K562 (cell line): ENCODE results near the gene CCDC27. TPM values are rescaled to one million over a fixed set of nuclear protein-coding genes. Genes with fewer than 3 reads are reported as not detected.
A peak's percentile ranks its signal among the peaks of the same experiment; 100 is the strongest.

Source experiments
- CBX3 ChIP-seq, 2 experiments: IDR thresholded peaks; 1 replicate in 1 of 2; 2 replicates in 1 of 2; pipeline ENCODE4 v1.6.1; 2012; ENCODE audit warnings: inconsistent platforms in 2 of 2, low read length in 2 of 2, borderline replicate concordance in 1 of 2, control low read depth in 1 of 2
- CTBP1 ChIP-seq: fragments of 450-650 bp; IDR thresholded peaks from 2 replicates; pipeline ENCODE4 v1.6.1; 2016; ENCODE audit warnings: borderline replicate concordance
- DDX20 ChIP-seq: fragments of 450-650 bp; IDR thresholded peaks from 2 replicates; pipeline ENCODE4 v1.6.1; 2016; ENCODE audit warnings: missing genetic modification characterization, low read depth, mild to moderate bottlenecking, missing compliant biosample characterization, moderate library complexity
- FUS ChIP-seq: fragments of 200-400 bp; formaldehyde crosslinking; optimal IDR thresholded peaks from 2 replicates; pipeline ENCODE3; 2017; ENCODE audit warnings: low read depth, low read length
- TARDBP ChIP-seq: fragments of 450-650 bp; IDR thresholded peaks from 2 replicates; pipeline ENCODE4 v1.6.1; 2016
- polyA plus RNA-seq, 8 experiments: library from polyadenylated mRNA; depleted of rRNA in 4 of 8; stranded (reverse) in 5 of 8; unstranded in 3 of 8; fragments of >200 nt; fragmentation: Nextera tagmentation in 2 of 8; fragmentation: Illumina TruSeq in 1 of 8; extraction: Ambion mirVana in 2 of 8; extraction: Trizol in 1 of 8; gene quantifications; 2 replicates each; pipeline versions ENCODE4 v1.2.1 to v1.2.3, GENCODE V29; 2011 to 2014; ENCODE audit warnings: inconsistent platforms in 1 of 8, missing spikeins in 1 of 8
- total RNA-seq, 7 experiments: library from RNA; depleted of rRNA in 6 of 7; stranded (reverse); fragments of >200 nt in 6 of 7; fragmentation: Illumina TruSeq in 2 of 7; extraction: Trizol in 2 of 7; gene quantifications; 2 replicates each; pipeline versions ENCODE4 v1.2.1 to v1.2.3, GENCODE V29; 2011 to 2021; ENCODE audit warnings: low replicate concordance in 1 of 7
- TF ChIP-seq, protein P1 (sequence below): fragments of 450-650 bp; IDR thresholded peaks from 2 replicates; pipeline ENCODE4 v1.6.1; 2017; ENCODE audit warnings: mild to moderate bottlenecking, moderate library complexity
- TF ChIP-seq, protein P2 (sequence below): sonication (generic); formaldehyde crosslinking; IDR thresholded peaks from 2 replicates; pipeline ENCODE4 v1.8.0; 2023; ENCODE audit warnings: missing genetic modification reagents, mild to moderate bottlenecking, borderline replicate concordance
- TF ChIP-seq, protein P3 (sequence below): sonication (generic); formaldehyde crosslinking; IDR thresholded peaks from 2 replicates; pipeline ENCODE4 v1.5.0; 2020; ENCODE audit warnings: missing genetic modification reagents

CCDC27 gene
- total and polyA plus RNA-seq, 9 of the 15 experiments (the other 6 are each of a cell fraction or from before 2014, with no cell fraction given) = 0.01 to 0.04 TPM; not detected in 7

DNA sequence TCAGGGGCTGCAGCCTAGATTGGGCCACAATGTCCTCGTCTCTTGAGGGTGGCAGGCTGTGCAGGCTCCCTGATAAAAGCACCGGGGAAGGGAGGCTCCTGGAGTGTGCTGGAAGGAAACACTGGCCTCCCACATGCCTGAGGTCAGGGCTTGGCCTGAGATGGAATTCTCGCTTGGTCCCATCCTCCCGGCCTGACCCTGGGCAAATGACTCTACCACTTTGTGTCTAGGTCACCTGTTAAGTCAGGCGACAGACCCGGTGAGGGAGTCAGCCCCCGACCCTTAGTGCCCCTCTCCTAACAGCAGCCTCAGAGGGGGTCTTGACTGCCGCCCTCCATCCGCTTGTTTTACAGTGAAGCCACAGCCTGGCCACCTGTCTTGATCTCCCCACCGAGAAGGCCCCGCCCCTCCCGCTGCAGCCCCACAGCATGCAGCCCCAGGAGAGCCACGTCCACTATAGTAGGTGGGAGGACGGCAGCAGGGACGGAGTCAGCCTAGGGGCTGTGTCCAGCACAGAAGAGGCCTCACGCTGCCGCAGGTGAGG is 22.8 kb downstream of the CCDC27 start (continued):
- TF ChIP-seq FUS = no peak
- peak; percentile 91; the same call in 1 of the 2 replicates for TF ChIP-seq CTBP1
- TF ChIP-seq DDX20 = no peak
- TF ChIP-seq, protein P1, sequence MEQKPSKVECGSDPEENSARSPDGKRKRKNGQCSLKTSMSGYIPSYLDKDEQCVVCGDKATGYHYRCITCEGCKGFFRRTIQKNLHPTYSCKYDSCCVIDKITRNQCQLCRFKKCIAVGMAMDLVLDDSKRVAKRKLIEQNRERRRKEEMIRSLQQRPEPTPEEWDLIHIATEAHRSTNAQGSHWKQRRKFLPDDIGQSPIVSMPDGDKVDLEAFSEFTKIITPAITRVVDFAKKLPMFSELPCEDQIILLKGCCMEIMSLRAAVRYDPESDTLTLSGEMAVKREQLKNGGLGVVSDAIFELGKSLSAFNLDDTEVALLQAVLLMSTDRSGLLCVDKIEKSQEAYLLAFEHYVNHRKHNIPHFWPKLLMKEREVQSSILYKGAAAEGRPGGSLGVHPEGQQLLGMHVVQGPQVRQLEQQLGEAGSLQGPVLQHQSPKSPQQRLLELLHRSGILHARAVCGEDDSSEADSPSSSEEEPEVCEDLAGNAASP = no peak
- no peak for TF ChIP-seq CBX3 (IDR thresholded peaks at IDR 0.05; ENCODE audit: borderline replicate concordance in 1 of 2, low read length in 2 of 2)
- TF ChIP-seq, protein P2, sequence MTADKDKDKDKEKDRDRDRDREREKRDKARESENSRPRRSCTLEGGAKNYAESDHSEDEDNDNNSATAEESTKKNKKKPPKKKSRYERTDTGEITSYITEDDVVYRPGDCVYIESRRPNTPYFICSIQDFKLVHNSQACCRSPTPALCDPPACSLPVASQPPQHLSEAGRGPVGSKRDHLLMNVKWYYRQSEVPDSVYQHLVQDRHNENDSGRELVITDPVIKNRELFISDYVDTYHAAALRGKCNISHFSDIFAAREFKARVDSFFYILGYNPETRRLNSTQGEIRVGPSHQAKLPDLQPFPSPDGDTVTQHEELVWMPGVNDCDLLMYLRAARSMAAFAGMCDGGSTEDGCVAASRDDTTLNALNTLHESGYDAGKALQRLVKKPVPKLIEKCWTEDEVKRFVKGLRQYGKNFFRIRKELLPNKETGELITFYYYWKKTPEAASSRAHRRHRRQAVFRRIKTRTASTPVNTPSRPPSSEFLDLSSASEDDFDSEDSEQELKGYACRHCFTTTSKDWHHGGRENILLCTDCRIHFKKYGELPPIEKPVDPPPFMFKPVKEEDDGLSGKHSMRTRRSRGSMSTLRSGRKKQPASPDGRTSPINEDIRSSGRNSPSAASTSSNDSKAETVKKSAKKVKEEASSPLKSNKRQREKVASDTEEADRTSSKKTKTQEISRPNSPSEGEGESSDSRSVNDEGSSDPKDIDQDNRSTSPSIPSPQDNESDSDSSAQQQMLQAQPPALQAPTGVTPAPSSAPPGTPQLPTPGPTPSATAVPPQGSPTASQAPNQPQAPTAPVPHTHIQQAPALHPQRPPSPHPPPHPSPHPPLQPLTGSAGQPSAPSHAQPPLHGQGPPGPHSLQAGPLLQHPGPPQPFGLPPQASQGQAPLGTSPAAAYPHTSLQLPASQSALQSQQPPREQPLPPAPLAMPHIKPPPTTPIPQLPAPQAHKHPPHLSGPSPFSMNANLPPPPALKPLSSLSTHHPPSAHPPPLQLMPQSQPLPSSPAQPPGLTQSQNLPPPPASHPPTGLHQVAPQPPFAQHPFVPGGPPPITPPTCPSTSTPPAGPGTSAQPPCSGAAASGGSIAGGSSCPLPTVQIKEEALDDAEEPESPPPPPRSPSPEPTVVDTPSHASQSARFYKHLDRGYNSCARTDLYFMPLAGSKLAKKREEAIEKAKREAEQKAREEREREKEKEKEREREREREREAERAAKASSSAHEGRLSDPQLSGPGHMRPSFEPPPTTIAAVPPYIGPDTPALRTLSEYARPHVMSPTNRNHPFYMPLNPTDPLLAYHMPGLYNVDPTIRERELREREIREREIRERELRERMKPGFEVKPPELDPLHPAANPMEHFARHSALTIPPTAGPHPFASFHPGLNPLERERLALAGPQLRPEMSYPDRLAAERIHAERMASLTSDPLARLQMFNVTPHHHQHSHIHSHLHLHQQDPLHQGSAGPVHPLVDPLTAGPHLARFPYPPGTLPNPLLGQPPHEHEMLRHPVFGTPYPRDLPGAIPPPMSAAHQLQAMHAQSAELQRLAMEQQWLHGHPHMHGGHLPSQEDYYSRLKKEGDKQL (CRISPR knock-in tag) = no peak
- TF ChIP-seq, protein P3, sequence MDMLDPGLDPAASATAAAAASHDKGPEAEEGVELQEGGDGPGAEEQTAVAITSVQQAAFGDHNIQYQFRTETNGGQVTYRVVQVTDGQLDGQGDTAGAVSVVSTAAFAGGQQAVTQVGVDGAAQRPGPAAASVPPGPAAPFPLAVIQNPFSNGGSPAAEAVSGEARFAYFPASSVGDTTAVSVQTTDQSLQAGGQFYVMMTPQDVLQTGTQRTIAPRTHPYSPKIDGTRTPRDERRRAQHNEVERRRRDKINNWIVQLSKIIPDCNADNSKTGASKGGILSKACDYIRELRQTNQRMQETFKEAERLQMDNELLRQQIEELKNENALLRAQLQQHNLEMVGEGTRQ (CRISPR knock-in tag) = no peak
- no peak for TF ChIP-seq TARDBP
